Measurements from ENCODE around the gene NTRK3.

The NTRK3 gene

DNA sequence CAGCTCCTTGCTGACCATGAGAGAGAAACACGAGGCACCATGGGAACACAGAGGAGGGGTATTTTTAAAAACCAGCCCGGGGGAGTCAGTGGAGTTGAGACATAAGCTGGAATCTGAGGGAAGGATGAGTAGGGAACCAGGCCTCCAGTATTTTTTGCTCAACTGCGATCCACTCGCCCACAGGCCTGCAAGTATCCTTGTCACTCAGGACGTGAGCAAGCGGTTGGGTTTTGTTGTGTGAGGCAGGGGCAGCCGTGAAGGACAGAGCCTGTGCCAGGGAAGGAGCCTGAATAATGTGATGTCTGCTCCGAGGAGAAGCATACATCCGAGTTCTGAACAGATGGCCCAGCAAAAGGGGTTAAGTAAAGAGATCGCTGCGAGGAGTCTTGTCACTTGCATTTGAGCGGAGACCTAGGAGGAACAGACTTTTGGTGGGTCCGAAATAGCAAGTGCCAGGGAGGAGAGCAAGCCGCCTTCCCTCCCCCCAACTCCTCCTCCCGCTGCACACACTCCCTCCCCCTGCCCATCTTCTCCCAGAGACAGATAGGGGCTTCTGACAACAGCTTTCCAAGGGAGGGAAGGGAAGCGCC is 20.4 kb upstream of the NTRK3 start:
- Histone ChIP-seq H3K4me3 (ENCODE audit: low read depth in 1 of 2, low read length in 2 of 2) (no peak overlapping the region), H3K36me3 (ENCODE audit: control insufficient read depth in 1 of 2, insufficient read depth in 2 of 2, low read length in 2 of 2) (no peaks in the 10 kb centered on the region), H3K27me3 (ENCODE audit: low read depth, low read length) (no peaks in the 10 kb centered on the region), H3K4me1 (ENCODE audit: control insufficient read depth in 1 of 2, insufficient read depth in 2 of 2, low read length in 2 of 2) (no peaks in the 10 kb centered on the region), H3K9me3 (ENCODE audit: control insufficient read depth in 1 of 2, low read length in 2 of 2) (peaks cover 0 to 4% of the 10 kb centered on the region in 2 donors), H3K27ac (ENCODE audit: low read length) (no peak overlapping the region)

DNA sequence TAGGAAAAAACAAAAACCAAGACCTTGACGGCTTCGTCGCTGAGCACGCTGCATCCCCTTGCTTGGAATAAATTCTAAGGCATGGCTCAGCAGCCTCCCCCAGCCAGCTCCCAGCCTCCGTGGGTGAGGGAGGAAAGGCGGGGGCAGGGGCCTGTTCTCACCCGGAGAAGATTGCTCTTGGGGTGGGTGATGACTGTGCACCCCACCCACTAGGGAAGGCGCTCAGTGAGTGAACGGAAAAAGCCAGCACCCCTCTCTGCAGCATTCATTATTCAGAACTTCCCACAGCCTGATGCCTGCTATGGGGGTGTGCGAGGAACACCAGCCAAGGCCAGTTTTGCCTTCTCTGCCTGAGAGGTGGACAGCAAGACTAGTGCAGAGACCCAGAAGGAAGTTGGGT is 19.3 kb upstream of the NTRK3 start:
- no peaks in the 10 kb centered on the region for H3K27me3 ChIP-seq (ENCODE audit: low read depth, low read length)
- H3K9me3 ChIP-seq (ENCODE audit: control insufficient read depth in 1 of 2, low read length in 2 of 2): peaks cover 0 to 4% of the 10 kb centered on the region in 2 donors
- no peak overlapping the region for H3K27ac ChIP-seq (ENCODE audit: low read length)
- H3K36me3 ChIP-seq (ENCODE audit: control insufficient read depth in 1 of 2, insufficient read depth in 2 of 2, low read length in 2 of 2): no peaks in the 10 kb centered on the region
- H3K4me3 ChIP-seq (ENCODE audit: low read depth in 1 of 2, low read length in 2 of 2): no peak overlapping the region
- H3K4me1 ChIP-seq (ENCODE audit: control insufficient read depth in 1 of 2, insufficient read depth in 2 of 2, low read length in 2 of 2): no peaks in the 10 kb centered on the region

DNA sequence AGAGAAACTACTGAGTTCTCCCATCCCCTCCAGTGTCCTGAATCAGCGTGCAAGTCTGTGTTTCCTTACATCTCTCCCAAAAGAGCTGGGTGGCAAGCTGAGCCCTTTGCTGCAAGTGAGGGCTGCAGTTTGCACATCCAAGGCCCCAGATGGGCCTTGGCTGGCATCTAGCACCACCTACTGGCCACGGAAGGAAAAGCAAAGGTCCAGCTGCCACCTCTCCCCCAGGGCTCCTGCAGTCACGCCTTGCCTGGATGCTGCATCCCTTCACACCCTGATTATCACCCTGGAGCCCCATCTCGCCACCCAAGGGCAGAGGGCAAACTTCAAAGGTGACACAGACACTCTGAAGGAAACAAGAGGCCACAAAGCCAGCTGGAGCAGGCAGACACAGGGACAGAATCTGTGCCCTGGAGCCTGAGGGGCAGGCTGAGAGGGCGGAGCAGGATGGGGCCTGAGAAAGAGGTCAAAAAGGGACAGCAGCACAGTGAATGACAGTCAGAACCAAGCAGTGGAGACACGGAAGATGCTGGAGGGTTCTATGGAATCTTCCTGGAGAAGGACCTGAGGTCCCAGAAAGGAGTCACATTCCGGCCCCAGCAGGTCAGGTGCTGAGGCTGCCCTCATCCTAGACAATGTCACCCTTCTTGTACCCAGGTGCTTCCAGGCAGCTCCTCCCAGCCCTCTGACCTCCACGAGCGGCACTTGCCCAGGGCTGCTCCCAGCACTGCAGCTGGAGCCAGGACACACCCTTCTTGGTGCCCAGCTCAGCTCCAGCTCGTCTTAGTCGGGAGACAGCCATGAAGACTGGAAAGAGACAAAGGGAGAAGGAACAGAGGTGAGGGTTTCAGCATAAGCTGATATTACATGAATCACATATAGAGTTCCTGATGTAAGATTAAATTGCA is 18.3 kb upstream of the NTRK3 start:
- H3K4me1 ChIP-seq (ENCODE audit: control insufficient read depth in 1 of 2, insufficient read depth in 2 of 2, low read length in 2 of 2): no peaks in the 10 kb centered on the region
- H3K27ac ChIP-seq (ENCODE audit: low read length): no peak overlapping the region
- no peaks in the 10 kb centered on the region for H3K27me3 ChIP-seq (ENCODE audit: low read depth, low read length)
- no peaks in the 10 kb centered on the region for H3K36me3 ChIP-seq (ENCODE audit: control insufficient read depth in 1 of 2, insufficient read depth in 2 of 2, low read length in 2 of 2)
- H3K9me3 ChIP-seq (ENCODE audit: control insufficient read depth in 1 of 2, low read length in 2 of 2): peaks cover 0 to 3% of the 10 kb centered on the region in 2 donors
- H3K4me3 ChIP-seq (ENCODE audit: low read depth in 1 of 2, low read length in 2 of 2): no peak overlapping the region

DNA sequence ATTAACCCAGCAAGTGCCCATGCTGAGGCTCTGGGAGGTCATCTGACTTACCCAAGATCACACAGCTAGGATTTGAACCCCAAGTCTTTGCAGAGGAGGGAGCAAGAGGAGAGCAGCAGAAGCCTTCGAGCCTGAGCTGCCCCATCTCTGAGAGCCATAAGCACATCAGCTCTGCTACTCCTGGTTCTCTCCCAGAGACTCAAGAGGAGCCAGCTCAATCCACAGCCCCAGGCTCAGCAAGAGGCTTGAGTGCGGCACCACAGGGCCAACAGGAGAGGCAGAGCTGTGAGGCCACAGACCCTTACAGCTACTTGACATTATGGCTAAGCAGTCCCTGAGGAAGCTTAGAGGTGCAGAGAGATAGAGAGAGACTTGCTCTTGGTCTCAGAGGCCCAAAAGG is 15.9 kb upstream of the NTRK3 start:
- Histone ChIP-seq H3K27ac (ENCODE audit: low read length) (no peak overlapping the region), H3K36me3 (ENCODE audit: control insufficient read depth in 1 of 2, insufficient read depth in 2 of 2, low read length in 2 of 2) (no peaks in the 10 kb centered on the region), H3K27me3 (ENCODE audit: low read depth, low read length) (no peaks in the 10 kb centered on the region), H3K4me3 (ENCODE audit: low read depth in 1 of 2, low read length in 2 of 2) (no peak overlapping the region), H3K9me3 (ENCODE audit: control insufficient read depth in 1 of 2, low read length in 2 of 2) (no peaks in the 10 kb centered on the region), H3K4me1 (ENCODE audit: control insufficient read depth in 1 of 2, insufficient read depth in 2 of 2, low read length in 2 of 2) (no peaks in the 10 kb centered on the region)

DNA sequence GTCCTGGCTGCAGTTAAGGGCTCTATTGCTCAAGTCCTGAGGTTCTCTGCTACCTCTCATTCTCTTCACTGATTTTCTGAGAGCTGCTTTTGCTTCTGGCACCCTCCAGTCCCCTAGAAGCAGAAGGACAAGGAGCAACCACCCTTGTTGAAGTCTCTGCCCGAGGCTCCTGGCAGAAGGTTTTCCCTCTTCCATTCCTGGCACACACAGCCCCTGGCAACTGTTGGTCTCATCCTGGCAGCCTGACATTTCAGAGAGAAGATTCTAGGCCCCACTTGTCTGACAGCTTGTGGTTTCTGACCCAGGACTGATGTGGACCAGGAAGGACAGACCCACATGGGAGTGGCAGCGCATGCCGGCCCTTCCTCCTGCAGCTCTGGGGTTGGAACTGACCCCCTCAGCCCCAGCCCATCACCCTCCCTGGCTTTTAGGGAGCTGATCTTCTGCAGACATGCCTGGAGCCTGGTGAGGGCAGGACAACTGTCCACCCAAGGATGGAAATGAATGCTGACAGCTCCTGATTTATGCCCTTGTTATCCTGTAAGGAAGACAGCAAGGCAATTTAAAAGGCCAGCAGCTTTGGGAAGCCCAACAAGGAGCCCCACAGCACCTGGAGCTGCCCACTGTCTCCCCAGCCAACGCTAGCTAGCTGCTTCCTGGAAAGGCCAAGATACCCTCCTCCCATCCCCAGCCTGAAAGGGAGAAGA is 13.0 kb upstream of the NTRK3 start:
- Histone ChIP-seq H3K4me3 (ENCODE audit: low read depth in 1 of 2, low read length in 2 of 2) (no peak overlapping the region), H3K27me3 (ENCODE audit: low read depth, low read length) (no peaks in the 10 kb centered on the region), H3K9me3 (ENCODE audit: control insufficient read depth in 1 of 2, low read length in 2 of 2) (no peaks in the 10 kb centered on the region), H3K27ac (ENCODE audit: low read length) (no peak overlapping the region), H3K36me3 (ENCODE audit: control insufficient read depth in 1 of 2, insufficient read depth in 2 of 2, low read length in 2 of 2) (no peaks in the 10 kb centered on the region), H3K4me1 (ENCODE audit: control insufficient read depth in 1 of 2, insufficient read depth in 2 of 2, low read length in 2 of 2) (no peaks in the 10 kb centered on the region)

DNA sequence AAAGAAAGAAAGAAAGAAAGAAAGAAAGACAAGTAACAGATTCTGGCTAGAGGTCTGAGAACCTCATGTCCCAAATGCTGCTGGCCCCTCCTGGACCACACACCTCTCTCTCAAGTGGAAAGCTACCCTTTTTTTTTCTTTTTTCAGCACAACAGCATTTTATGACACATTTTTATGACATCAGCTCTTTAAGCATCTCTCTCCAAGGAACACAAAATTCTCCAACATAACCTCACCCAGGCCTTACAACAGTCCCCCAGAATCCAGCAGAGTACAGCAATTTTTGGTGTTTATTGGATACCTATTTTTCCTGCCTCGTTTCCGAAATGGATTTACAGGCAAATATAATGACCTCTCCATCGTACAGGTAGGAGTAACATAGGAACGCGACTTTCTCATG is 11.2 kb upstream of the NTRK3 start:
- Histone ChIP-seq H3K4me3 (ENCODE audit: low read depth in 1 of 2, low read length in 2 of 2) (no peak overlapping the region), H3K4me1 (ENCODE audit: control insufficient read depth in 1 of 2, insufficient read depth in 2 of 2, low read length in 2 of 2) (no peaks in the 10 kb centered on the region), H3K27ac (ENCODE audit: low read length) (no peak overlapping the region), H3K9me3 (ENCODE audit: control insufficient read depth in 1 of 2, low read length in 2 of 2) (no peaks in the 10 kb centered on the region), H3K36me3 (ENCODE audit: control insufficient read depth in 1 of 2, insufficient read depth in 2 of 2, low read length in 2 of 2) (no peaks in the 10 kb centered on the region), H3K27me3 (ENCODE audit: low read depth, low read length) (no peaks in the 10 kb centered on the region)

DNA sequence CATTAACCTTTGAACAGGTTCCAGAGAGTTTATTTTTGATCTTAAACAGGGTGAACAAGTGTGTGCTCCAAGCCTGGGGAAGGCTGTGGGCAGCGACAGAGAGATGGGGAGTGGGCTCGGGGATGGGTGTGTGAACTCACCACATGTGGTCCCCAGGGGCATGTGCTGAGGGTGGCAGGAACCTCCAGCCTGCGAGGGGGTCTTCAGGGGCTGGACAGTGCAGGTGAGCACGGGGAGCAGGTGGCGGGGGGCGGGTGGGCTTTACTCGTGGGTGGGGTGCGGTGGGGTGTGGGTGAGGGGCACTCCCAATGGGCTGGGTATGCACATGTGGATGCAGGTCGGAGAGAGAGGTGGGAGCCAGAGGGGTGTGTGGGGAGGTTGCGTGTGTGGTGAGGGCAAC is 9.6 kb upstream of the NTRK3 start:
- Histone ChIP-seq H3K27me3 (ENCODE audit: low read depth, low read length) (peaks cover 4% of the 10 kb centered on the region), H3K36me3 (ENCODE audit: control insufficient read depth in 1 of 2, insufficient read depth in 2 of 2, low read length in 2 of 2) (no peaks in the 10 kb centered on the region), H3K4me1 (ENCODE audit: control insufficient read depth in 1 of 2, insufficient read depth in 2 of 2, low read length in 2 of 2) (no peaks in the 10 kb centered on the region), H3K4me3 (ENCODE audit: low read depth in 1 of 2, low read length in 2 of 2) (no peak overlapping the region), H3K27ac (ENCODE audit: low read length) (no peak overlapping the region), H3K9me3 (ENCODE audit: control insufficient read depth in 1 of 2, low read length in 2 of 2) (no peaks in the 10 kb centered on the region)

DNA sequence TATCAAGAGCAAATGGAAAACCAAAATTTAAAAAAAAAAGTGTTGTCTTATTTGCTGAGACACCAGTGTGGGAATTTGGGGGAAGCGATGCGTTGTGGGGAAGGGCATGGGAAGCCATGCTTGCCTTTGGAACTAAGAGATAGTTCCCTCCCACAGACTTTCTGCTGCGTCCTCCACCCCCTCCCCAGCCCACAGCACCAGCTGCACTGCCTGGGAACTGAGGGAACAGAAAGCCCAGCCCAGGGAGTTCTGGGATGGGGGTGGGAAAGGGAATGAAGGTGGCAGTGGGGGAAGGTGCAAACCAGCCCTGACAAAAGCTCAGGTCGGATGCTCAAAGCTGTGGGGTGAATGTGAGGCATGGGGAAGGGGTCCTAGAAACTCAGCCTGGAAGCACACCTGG is 8.1 kb upstream of the NTRK3 start:
- no peak overlapping the region for H3K4me3 ChIP-seq (ENCODE audit: low read depth in 1 of 2, low read length in 2 of 2)
- no peaks in the 10 kb centered on the region for H3K4me1 ChIP-seq (ENCODE audit: control insufficient read depth in 1 of 2, insufficient read depth in 2 of 2, low read length in 2 of 2)
- no peak overlapping the region for H3K27ac ChIP-seq (ENCODE audit: low read length)
- no peaks in the 10 kb centered on the region for H3K36me3 ChIP-seq (ENCODE audit: control insufficient read depth in 1 of 2, insufficient read depth in 2 of 2, low read length in 2 of 2)
- H3K27me3 ChIP-seq (ENCODE audit: low read depth, low read length): peaks cover 4% of the 10 kb centered on the region
- no peaks in the 10 kb centered on the region for H3K9me3 ChIP-seq (ENCODE audit: control insufficient read depth in 1 of 2, low read length in 2 of 2)

DNA sequence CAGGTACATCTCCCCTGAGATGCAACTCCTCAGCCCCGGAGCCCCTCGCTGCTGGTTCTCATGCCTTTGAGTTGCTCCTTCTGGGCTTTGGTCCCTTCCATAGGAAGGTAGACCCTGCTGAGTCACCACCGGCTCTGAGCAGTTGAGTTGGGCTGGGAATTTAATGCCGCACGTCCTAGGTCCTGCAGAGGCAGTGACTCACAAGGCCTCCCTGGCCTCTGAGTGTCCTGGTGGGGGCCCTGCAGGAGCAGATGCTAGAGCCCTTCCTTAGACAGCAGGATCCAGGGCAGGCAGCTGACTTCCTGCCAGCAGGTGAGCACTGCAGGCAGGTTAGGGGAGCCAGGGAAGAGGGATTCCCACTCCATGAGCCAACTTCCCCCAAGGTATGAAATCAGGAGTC is 5.5 kb upstream of the NTRK3 start:
- H3K36me3 ChIP-seq (ENCODE audit: control insufficient read depth in 1 of 2, insufficient read depth in 2 of 2, low read length in 2 of 2): no peaks in the 10 kb centered on the region
- H3K27me3 ChIP-seq (ENCODE audit: low read depth, low read length): peaks cover 18% of the 10 kb centered on the region
- H3K27ac ChIP-seq (ENCODE audit: low read length): no peak overlapping the region
- peaks cover 0 to 10% of the 10 kb centered on the region in 2 donors for H3K4me1 ChIP-seq (ENCODE audit: control insufficient read depth in 1 of 2, insufficient read depth in 2 of 2, low read length in 2 of 2)
- H3K4me3 ChIP-seq (ENCODE audit: low read depth in 1 of 2, low read length in 2 of 2): no peak overlapping the region
- H3K9me3 ChIP-seq (ENCODE audit: control insufficient read depth in 1 of 2, low read length in 2 of 2): no peaks in the 10 kb centered on the region

DNA sequence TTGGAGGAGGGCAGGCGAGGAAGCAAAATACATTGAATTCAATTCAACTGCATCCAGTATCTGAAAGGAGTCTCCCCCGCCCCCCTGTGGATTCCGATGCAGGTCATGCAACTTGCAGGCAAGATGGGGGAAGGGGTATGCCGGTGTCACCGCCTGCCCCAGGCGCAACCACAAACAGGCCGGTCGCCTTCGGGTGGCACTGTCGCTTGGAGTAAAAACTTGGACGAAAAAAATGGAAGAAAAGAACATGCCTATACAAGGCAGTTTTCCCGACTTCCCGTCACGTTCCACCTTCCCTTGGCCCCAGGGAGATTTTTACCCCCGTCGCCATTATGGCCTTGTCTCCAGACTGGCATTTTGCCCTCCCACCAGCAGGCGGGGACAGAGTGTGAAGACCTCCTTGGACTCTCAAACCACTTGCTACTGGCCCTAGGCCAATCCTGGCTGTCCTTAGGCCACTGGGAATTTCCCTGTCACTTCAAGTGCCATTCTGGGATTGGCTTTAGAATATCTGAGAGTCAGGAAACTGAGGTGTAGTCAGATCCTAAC is 1.6 kb upstream of the NTRK3 start:
- Histone ChIP-seq H3K4me3 (ENCODE audit: low read depth in 1 of 2, low read length in 2 of 2) (peak overlapping the region in 1 of 2 donors; percentile 60), H3K36me3 (ENCODE audit: control insufficient read depth in 1 of 2, insufficient read depth in 2 of 2, low read length in 2 of 2) (no peaks in the 10 kb centered on the region), H3K4me1 (ENCODE audit: control insufficient read depth in 1 of 2, insufficient read depth in 2 of 2, low read length in 2 of 2) (peaks cover 0 to 25% of the 10 kb centered on the region in 2 donors), H3K9me3 (ENCODE audit: control insufficient read depth in 1 of 2, low read length in 2 of 2) (no peaks in the 10 kb centered on the region), H3K27me3 (ENCODE audit: low read depth, low read length) (peaks cover 41% of the 10 kb centered on the region), H3K27ac (ENCODE audit: low read length) (no peak overlapping the region)
